ENCODE results near the gene SPPL2A.

DNA sequence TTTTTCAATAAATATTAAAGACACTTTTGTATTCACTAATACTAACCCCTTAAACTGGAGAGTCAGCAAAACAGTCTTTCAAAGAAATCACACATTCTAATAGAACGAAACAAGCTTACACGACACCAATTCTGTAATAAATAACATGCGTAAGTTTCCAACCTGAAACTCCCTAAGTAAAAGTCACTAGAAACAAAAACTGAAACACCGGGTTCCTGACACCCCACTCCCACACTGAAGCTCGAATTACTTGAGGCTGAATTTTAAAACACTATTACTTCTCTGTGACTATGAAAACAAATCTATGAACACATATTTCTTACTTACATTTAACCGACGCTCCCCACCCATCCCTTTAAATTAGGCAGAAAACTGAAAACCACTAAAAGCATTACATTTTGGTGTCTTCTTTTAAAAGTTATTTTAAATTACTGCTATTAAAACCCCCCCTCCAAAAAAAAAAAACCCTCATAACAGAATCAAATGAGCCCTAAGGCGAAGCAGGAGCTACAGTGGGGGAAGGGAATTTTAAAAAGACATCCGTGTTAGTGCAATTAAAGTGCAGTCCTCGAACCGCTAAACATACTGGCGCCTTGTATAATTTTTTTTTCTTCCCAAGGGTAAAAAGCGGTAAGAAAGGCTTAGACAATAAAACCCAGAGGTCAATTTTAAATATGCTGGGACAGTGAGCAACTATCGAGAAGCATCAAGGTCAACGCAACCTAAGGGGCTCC lies 878 bp downstream of the SPPL2A start:
- TF ChIP-seq, protein P1, sequence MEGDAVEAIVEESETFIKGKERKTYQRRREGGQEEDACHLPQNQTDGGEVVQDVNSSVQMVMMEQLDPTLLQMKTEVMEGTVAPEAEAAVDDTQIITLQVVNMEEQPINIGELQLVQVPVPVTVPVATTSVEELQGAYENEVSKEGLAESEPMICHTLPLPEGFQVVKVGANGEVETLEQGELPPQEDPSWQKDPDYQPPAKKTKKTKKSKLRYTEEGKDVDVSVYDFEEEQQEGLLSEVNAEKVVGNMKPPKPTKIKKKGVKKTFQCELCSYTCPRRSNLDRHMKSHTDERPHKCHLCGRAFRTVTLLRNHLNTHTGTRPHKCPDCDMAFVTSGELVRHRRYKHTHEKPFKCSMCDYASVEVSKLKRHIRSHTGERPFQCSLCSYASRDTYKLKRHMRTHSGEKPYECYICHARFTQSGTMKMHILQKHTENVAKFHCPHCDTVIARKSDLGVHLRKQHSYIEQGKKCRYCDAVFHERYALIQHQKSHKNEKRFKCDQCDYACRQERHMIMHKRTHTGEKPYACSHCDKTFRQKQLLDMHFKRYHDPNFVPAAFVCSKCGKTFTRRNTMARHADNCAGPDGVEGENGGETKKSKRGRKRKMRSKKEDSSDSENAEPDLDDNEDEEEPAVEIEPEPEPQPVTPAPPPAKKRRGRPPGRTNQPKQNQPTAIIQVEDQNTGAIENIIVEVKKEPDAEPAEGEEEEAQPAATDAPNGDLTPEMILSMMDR (IDR thresholded peaks at IDR 0.05): no peak
- TF ChIP-seq POLR2A (IDR thresholded peaks at IDR 0.05) (no peak), POLR2AphosphoS5 (IDR thresholded peaks at IDR 0.05) (no peak)
